GM12878 (cell line): ENCODE data around the gene FXN.
A peak's percentile ranks its signal among the peaks of the same experiment; 100 is the strongest.

Source experiments
- CREB1 ChIP-seq: IDR thresholded peaks from 2 replicates; pipeline ENCODE4 v1.6.1; 2012; ENCODE audit warnings: low read depth, mild to moderate bottlenecking, inconsistent platforms
- POU2F2 ChIP-seq: IDR thresholded peaks from 3 replicates; pipeline ENCODE4 v1.6.1; 2011; ENCODE audit warnings: low read depth, mild to moderate bottlenecking, low read length, borderline replicate concordance
- TF ChIP-seq, protein P1 (sequence below), 3 experiments: IDR thresholded peaks in 2 of 3; conservative IDR thresholded peaks in 1 of 3; 2 replicates each; pipeline ENCODE4 v1.5.1; 2011; ENCODE audit warnings: low read depth in 3 of 3, low read length in 3 of 3, mild to moderate bottlenecking in 3 of 3, control low read depth in 2 of 3, moderate library complexity in 2 of 3, inconsistent platforms in 1 of 3, mixed read lengths in 1 of 3; ENCODE audit not compliant: control insufficient read depth in 2 of 3, insufficient read depth in 1 of 3; ENCODE audit errors: extremely low read depth in 1 of 3

DNA sequence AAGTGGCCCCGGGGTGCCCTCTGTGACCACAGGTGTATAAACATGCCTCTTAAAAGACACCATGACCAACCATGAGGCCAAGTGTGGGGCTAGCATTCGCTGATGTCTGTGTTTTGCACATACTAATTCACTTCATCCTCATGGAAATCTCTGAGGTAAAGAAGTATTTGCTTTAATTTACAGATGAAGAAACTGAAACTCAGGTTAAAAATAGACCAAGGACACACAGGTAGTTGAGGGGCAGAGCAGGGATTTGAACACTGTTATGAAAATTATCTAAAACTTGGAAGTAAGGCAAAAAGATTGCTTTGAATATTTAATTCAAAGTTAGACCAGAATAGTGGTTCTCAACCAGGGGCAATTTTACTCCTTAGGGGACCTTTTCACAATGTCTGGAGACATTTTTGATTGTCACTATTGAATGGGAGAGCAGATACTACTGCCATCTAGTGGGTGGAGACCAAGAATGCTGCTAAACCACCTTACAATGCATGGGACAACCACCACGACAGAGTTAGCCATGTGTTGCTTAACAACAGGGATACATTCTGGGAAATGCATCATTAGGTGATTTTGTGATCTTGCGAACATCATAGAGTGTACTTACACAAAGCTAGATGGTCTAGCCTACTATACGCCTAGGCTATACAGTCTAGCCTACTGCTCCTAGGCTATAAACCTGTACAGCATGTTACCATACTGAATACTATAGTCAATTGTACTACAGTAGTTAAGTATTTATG, 8.0 kb upstream of the FXN start:
- TF ChIP-seq CREB1: no peak
- no peak for TF ChIP-seq POU2F2
- TF ChIP-seq, protein P1, sequence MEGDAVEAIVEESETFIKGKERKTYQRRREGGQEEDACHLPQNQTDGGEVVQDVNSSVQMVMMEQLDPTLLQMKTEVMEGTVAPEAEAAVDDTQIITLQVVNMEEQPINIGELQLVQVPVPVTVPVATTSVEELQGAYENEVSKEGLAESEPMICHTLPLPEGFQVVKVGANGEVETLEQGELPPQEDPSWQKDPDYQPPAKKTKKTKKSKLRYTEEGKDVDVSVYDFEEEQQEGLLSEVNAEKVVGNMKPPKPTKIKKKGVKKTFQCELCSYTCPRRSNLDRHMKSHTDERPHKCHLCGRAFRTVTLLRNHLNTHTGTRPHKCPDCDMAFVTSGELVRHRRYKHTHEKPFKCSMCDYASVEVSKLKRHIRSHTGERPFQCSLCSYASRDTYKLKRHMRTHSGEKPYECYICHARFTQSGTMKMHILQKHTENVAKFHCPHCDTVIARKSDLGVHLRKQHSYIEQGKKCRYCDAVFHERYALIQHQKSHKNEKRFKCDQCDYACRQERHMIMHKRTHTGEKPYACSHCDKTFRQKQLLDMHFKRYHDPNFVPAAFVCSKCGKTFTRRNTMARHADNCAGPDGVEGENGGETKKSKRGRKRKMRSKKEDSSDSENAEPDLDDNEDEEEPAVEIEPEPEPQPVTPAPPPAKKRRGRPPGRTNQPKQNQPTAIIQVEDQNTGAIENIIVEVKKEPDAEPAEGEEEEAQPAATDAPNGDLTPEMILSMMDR (IDR thresholded peaks at IDR 0.05 in 2 of 3, conservative IDR thresholded peaks at IDR 0.05 in 1 of 3; ENCODE audit: control insufficient read depth in 2 of 3, extremely low read depth in 1 of 3, insufficient read depth in 1 of 3, low read depth in 3 of 3, low read length in 3 of 3): peak; percentile 76 to 83 (median 79)
